ENCODE measurements around the gene COL20A1. TPM values are rescaled to one million over a fixed set of nuclear protein-coding genes. Genes with fewer than 3 reads are reported as not detected.
"Not testable (repeated sequence)": the region's sequence is repeated elsewhere in the genome, so short reads cannot be mapped to it uniquely, and the experiment has no call there.

The COL20A1 gene
- total RNA-seq, 1 donor = not detected

DNA sequence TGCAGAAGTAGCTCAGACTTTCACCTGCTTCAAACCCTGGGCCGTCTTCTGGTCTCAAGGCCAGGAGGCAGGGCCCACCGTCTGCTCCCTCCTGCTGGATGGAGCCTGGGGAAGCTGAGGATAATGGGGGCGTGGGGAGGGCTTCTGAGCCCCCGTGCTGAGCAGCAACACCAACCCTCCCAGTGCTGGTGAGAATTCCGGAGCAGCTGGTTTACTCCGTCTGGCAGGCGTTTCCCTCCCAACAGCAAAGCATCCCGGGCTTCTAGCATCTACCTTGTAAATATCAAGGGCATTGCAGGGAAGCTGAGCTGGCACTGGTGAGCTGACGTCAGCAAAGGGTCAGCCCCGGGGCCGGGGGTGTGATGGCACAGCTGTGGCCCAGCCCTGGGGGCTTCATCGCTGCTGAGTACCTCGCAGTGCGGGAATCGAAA, 85.0 kb downstream of the COL20A1 start:
- H3K4me3 ChIP-seq (ENCODE audit: low read depth, low read length) = no peak overlapping the region
- DNase-seq (ENCODE audit: low read depth) = no peak
- TF ChIP-seq, protein P1, sequence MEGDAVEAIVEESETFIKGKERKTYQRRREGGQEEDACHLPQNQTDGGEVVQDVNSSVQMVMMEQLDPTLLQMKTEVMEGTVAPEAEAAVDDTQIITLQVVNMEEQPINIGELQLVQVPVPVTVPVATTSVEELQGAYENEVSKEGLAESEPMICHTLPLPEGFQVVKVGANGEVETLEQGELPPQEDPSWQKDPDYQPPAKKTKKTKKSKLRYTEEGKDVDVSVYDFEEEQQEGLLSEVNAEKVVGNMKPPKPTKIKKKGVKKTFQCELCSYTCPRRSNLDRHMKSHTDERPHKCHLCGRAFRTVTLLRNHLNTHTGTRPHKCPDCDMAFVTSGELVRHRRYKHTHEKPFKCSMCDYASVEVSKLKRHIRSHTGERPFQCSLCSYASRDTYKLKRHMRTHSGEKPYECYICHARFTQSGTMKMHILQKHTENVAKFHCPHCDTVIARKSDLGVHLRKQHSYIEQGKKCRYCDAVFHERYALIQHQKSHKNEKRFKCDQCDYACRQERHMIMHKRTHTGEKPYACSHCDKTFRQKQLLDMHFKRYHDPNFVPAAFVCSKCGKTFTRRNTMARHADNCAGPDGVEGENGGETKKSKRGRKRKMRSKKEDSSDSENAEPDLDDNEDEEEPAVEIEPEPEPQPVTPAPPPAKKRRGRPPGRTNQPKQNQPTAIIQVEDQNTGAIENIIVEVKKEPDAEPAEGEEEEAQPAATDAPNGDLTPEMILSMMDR (IDR thresholded peaks at IDR 0.05; ENCODE audit: insufficient read depth, low read length) = no peak

GRCh38 chr20:63378626-63379025, 85.6 kb downstream of the COL20A1 start:
- no peak for DNase-seq (ENCODE audit: low read depth)
- TF ChIP-seq, protein P1 (IDR thresholded peaks at IDR 0.05; ENCODE audit: insufficient read depth, low read length) = no peak
- no peak overlapping the region for H3K4me3 ChIP-seq (ENCODE audit: low read depth, low read length)

GRCh38 chr20:63379296-63379695, 86.3 kb downstream of the COL20A1 start:
- no peak overlapping the region for H3K4me3 ChIP-seq (ENCODE audit: low read depth, low read length)
- DNase-seq (ENCODE audit: low read depth) = no peak
- TF ChIP-seq, protein P1 (IDR thresholded peaks at IDR 0.05; ENCODE audit: insufficient read depth, low read length) = no peak

DNA sequence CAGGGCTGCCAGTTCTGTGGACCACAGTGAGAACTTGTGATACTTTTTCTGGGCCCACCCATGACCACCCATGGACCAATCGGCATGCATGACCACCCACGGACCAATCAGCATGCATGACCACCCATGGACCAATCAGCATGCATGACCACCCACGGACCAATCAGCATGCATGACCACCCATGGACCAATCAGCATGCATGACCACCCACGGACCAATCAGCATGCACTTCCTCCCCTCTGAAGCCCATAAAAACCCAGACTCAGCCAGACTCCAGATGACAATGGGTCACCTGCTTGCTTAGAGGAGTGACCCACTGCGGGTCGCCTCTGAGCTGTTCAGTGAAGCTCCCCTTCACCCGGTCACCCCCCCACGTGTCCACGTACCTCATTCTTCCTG, 86.9 kb downstream of the COL20A1 start:
- not testable (repeated sequence) for DNase-seq (ENCODE audit: low read depth); H3K4me3 ChIP-seq (ENCODE audit: low read depth, low read length)

DNA sequence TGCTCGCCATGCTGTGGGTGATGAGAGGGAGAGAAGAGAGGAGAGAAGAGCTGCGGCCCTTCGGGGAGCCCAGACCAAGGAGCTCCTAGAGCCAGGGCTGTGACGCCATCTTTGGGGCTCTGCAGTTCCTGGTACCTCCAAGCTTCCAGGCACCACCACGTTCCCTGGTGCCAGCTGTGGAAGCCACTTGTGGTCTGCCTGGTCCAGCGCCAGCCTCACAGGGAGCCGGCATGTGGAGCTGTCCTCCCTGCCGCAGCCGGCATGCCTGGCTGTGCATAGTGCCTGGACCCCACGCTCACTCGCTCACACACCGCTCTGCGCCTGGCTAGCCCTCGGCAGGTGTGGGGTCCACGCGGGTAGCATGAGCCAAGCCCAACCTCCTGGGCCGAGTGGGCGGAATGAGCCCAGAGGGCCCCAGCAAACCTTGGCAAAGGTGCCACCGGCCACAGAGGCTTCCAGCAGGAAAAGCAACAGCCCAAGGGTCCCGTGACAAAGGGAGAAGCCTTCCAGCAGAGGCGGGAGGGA, 87.4 kb downstream of the COL20A1 start:
- no peak overlapping the region for H3K4me3 ChIP-seq (ENCODE audit: low read depth, low read length)
- DNase-seq (ENCODE audit: low read depth) = no peak
- TF ChIP-seq, protein P1 (IDR thresholded peaks at IDR 0.05; ENCODE audit: insufficient read depth, low read length) = no peak

DNA sequence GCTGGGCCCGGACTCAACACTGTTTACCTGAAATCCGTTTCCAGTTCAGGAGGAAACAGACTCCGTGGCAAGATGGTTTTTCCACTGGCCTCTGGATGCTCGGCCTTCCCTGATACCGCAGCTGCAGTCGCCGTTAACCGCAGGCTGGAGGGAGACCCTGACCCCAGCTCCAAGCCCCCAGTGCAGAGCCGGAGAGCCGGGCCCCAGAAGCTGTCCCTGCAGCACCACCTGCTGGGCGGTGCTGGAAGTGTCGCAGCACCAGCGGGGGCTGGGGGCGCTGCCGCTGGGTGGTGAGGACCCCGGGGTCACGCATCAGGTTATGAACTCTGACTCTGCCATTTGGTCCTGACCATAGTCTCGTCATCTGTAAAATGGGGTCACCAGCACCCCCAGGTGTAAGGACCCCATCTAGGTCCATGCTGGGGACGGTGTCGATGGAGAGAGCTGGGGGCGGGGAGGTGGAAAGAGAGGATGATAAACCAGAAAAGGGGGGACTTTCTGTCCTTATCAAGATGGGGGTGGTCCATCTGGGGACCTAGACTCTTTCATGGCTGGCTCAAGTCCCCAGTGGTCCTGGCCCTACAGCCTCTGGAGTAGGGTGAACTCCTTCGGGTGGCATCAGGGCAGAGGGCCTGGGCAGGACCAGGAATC, 88.9 kb downstream of the COL20A1 start:
- no peak overlapping the region for H3K4me3 ChIP-seq (ENCODE audit: low read depth, low read length)
- TF ChIP-seq, protein P1 (IDR thresholded peaks at IDR 0.05; ENCODE audit: insufficient read depth, low read length) = peak; percentile 96
- DNase-seq (ENCODE audit: low read depth) = no peak

- H3K4me3 ChIP-seq (ENCODE audit: low read depth, low read length) = no peak overlapping the region
- DNase-seq (ENCODE audit: low read depth) = no peak
- TF ChIP-seq, protein P1 (IDR thresholded peaks at IDR 0.05; ENCODE audit: insufficient read depth, low read length) = no peak
Observed at GRCh38 chr20:63382551-63383300, 89.7 kb downstream of the COL20A1 start.
